HFFc6 (cell line): Measurements from ENCODE around the gene NPAT. TPM values are rescaled to one million over a fixed set of nuclear protein-coding genes. Genes with fewer than 3 reads are reported as not detected.

Experiments
- DNase-seq: peaks from one replicate; pipeline ENCODE4 v3.0.0-alpha.2; 2018
- H3K27ac Mint-ChIP-seq: 2 replicates; pipeline ENCODE4 v1.8.0; 2020; ENCODE audit warnings: mild to moderate bottlenecking, mixed read lengths
- H3K27me3 Mint-ChIP-seq: 2 replicates; pipeline ENCODE4 v1.8.0; 2021; ENCODE audit warnings: mild to moderate bottlenecking, moderate library complexity, mixed read lengths; ENCODE audit not compliant: insufficient read depth
- H3K36me3 Mint-ChIP-seq: 2 replicates; pipeline ENCODE4 v1.8.0; 2021; ENCODE audit warnings: low read depth, mixed read lengths
- H3K4me1 Mint-ChIP-seq: 2 replicates; pipeline ENCODE4 v1.8.0; 2020; ENCODE audit warnings: low read depth, mixed read lengths
- H3K4me3 Mint-ChIP-seq: 2 replicates; pipeline ENCODE4 v1.8.0; 2020; ENCODE audit warnings: mild to moderate bottlenecking, moderate library complexity, mixed read lengths
- H3K9me3 Mint-ChIP-seq: 2 replicates; pipeline ENCODE4 v1.8.0; 2020; ENCODE audit warnings: mild to moderate bottlenecking, mixed read lengths
- CTCF ChIP-seq: fragments of 200-600 bp; sonication (generic); IDR thresholded peaks from 2 replicates; pipeline ENCODE4 v1.5.0; 2021; ENCODE audit warnings: antibody characterized with exemption, mild to moderate bottlenecking
- long read RNA-seq: library from polyadenylated mRNA; unstranded; transcript quantifications from one replicate; pipeline ENCODE4 v2.0.0, GENCODE V29; 2019
- total RNA-seq, 6 experiments: library from RNA; stranded (reverse); fragmentation: NEBNext Ultra II Directional; extraction: Animal tissue kit (Norgen Biotek cat#: 25700); gene quantifications; 2 replicates in 1 of 6; 3 replicates in 5 of 6; pipeline ENCODE4 v1.2.3, GENCODE V29; 2021

The NPAT gene
- total RNA-seq = 10 to 100 TPM in 5 of 6 experiments, 1 to 10 TPM in 1; 9.3 to 12.4 (median 10.6) TPM
- long read RNA-seq, partial matches to known transcripts = 6 of 7 reads
- long read RNA-seq, other reads (novel, unspliced or antisense) = 1 of 7 reads

GRCh38 chr11:108222574-108223347 is at the start of gene NPAT, which contains the start of gene ATM:
Gene NPAT, minus strand, starts transcription at chr11:108222638. Its CDS starts 102 bp downstream, at chr11:108222536.
Gene ATM, plus strand, starts transcription at chr11:108223067. Its CDS starts 4,558 bp downstream, at chr11:108227625.
- Mint-ChIP-seq H3K27me3 (peaks cover 3% of the 10 kb centered on the region; the same call in 1 of the 2 replicates), H3K27ac (no peak within 1 kb of the TSS; the same call in 1 of the 2 replicates), H3K4me3 (no peak within 1 kb of the TSS), H3K4me1 (peaks cover 45% of the 10 kb centered on the region), H3K9me3 (no peaks in the 10 kb centered on the region), H3K36me3 (peaks cover 18% of the 10 kb centered on the region)
- peak; percentile 99 for DNase-seq
- peak; percentile 79 for TF ChIP-seq CTCF

- no peak overlapping the region for H3K27ac Mint-ChIP-seq
- peaks cover 32% of the 10 kb centered on the region for H3K36me3 Mint-ChIP-seq
- peaks cover 7% of the 10 kb centered on the region for H3K9me3 Mint-ChIP-seq
- no peaks in the 10 kb centered on the region for H3K27me3 Mint-ChIP-seq
- no peak for DNase-seq
- H3K4me1 Mint-ChIP-seq = no peaks in the 10 kb centered on the region
- no peak overlapping the region for H3K4me3 Mint-ChIP-seq
- TF ChIP-seq CTCF = no peak
These were observed 47.1 kb upstream of the NPAT start for GRCh38 chr11:108269583-108269982.

DNA sequence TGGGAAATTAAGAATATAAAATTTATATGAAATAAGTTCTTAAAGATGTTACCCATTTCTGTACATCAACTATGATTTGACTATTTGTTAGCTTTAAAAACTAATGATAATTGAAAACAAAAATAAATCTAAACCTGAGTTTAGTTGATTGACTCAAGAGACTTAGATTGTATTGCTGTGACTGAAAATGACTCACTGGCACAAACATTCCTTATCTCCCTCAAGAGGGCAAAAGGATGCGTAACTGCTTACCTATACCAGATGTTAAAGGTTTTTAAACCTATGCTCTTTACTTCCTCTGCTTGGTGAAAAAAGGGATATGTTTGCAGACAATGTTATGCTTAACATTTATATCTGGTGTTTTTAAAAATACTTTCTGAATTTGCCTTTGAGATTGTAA is 30.7 kb upstream of the NPAT start:
- Mint-ChIP-seq H3K27me3 (no peaks in the 10 kb centered on the region), H3K9me3 (no peaks in the 10 kb centered on the region), H3K27ac (no peak overlapping the region), H3K4me3 (no peak overlapping the region), H3K4me1 (peaks cover 23% of the 10 kb centered on the region), H3K36me3 (peaks cover 26% of the 10 kb centered on the region)
- TF ChIP-seq CTCF = no peak
- peak; percentile 15 for DNase-seq

DNA sequence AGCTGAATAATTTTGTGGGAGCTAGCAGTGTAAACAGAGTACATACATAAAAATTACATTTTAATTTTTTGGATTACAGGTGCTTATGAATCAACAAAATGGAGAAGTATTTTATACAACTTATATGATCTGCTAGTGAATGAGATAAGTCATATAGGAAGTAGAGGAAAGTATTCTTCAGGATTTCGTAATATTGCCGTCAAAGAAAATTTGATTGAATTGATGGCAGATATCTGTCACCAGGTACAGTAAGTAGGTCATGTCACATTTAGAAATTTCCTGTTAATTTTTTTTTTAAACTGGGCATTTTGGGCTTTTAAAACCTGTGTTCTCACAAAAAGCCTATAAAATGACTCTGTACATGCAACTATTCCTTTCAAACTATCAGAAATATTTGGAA is 24.4 kb upstream of the NPAT start:
- peaks cover 18% of the 10 kb centered on the region; the same call in 1 of the 2 replicates for H3K36me3 Mint-ChIP-seq
- H3K27ac Mint-ChIP-seq = no peak overlapping the region
- peaks cover 5% of the 10 kb centered on the region for H3K4me1 Mint-ChIP-seq
- H3K9me3 Mint-ChIP-seq = no peaks in the 10 kb centered on the region
- no peak for TF ChIP-seq CTCF
- DNase-seq = no peak
- no peak overlapping the region for H3K4me3 Mint-ChIP-seq
- H3K27me3 Mint-ChIP-seq = peaks cover 3% of the 10 kb centered on the region; the same call in 1 of the 2 replicates

DNA sequence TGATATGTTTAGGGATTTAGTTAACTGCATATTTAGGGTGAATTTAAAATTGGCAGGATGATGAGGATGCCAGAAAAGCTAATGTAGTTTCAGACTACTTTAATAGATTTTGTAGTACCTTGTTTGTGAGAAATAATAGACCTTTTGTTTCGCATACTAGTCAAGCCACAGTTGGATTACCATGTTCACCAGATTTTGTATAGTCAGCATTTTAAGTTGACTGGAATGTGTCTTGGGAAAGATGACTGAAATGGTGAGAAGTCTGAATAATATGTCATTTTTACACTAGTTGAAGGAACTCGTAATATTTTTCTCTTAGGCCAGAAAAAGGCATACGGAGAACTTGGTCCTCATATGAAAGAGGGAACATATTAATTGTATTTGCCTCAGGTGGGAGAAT is 23.9 kb upstream of the NPAT start:
- no peak overlapping the region for H3K4me3 Mint-ChIP-seq
- DNase-seq = no peak
- TF ChIP-seq CTCF = no peak
- H3K27me3 Mint-ChIP-seq = peaks cover 3% of the 10 kb centered on the region; the same call in 1 of the 2 replicates
- no peaks in the 10 kb centered on the region; the same call in 1 of the 2 replicates for H3K4me1 Mint-ChIP-seq
- no peak overlapping the region for H3K27ac Mint-ChIP-seq
- no peaks in the 10 kb centered on the region for H3K9me3 Mint-ChIP-seq
- H3K36me3 Mint-ChIP-seq = peaks cover 14% of the 10 kb centered on the region; the same call in 1 of the 2 replicates
